Small intestine (tissue), 7 donors: ENCODE data around the gene FNTB. TPM values are rescaled to one million over a fixed set of nuclear protein-coding genes. Genes with fewer than 3 reads are reported as not detected.

Source experiments
- DNase-seq, 2 donors: peaks; one replicate each; pipeline versions ENCODE4 v3.0.0 to v3.0.0-alpha.2; 2013
- FAIRE-seq: peaks from 2 replicates; lab custom pipeline; 2012; peaks lifted over from hg19 to GRCh38; lab: Jason Lieb, UNC
- H3K27ac ChIP-seq, 3 donors: one replicate each; pipeline ENCODE4 v1.5.1; 2013; ENCODE audit warnings: low read length in 2 of 3, mild to moderate bottlenecking in 2 of 3, control low read depth in 1 of 3, inconsistent platforms in 1 of 3, low read depth in 1 of 3, moderate library complexity in 1 of 3
- H3K27me3 ChIP-seq, 3 donors: one replicate each; pipeline ENCODE4 v1.6.1; 2013; ENCODE audit warnings: low read length in 3 of 3, inconsistent platforms in 1 of 3; ENCODE audit not compliant: control insufficient read depth in 3 of 3, insufficient read depth in 3 of 3
- H3K36me3 ChIP-seq, 3 donors: one replicate each; pipeline ENCODE4 v1.6.1; 2013; ENCODE audit warnings: low read length in 3 of 3, inconsistent platforms in 1 of 3, low read depth in 1 of 3, mild to moderate bottlenecking in 1 of 3, moderate library complexity in 1 of 3; ENCODE audit not compliant: control insufficient read depth in 3 of 3, insufficient read depth in 2 of 3
- H3K4me1 ChIP-seq, 3 donors: one replicate each; pipeline ENCODE4 v1.6.1; 2013; ENCODE audit warnings: low read length in 2 of 3, inconsistent platforms in 1 of 3, low read depth in 1 of 3, mild to moderate bottlenecking in 1 of 3, moderate library complexity in 1 of 3; ENCODE audit not compliant: control insufficient read depth in 3 of 3, insufficient read depth in 2 of 3
- H3K4me3 ChIP-seq, 3 donors: one replicate each; pipeline ENCODE4 v1.5.1; 2013; ENCODE audit warnings: low read length in 3 of 3, control low read depth in 1 of 3, inconsistent platforms in 1 of 3, low read depth in 1 of 3, mild to moderate bottlenecking in 1 of 3, moderate library complexity in 1 of 3
- H3K9me3 ChIP-seq, 2 donors: one replicate each; pipeline ENCODE4 v1.6.1; 2013; ENCODE audit warnings: low read depth in 1 of 2, low read length in 1 of 2; ENCODE audit not compliant: control insufficient read depth in 2 of 2, insufficient read depth in 1 of 2
- WGBS, 3 donors: extraction: QIAGEN DNeasy Blood & Tissue Kit; methylation state at CpG; one replicate each; pipeline ENCODE4 v1.1.7; 2013; 5-methylcytosine and 5-hydroxymethylcytosine counted together
- polyA plus RNA-seq, 4 donors: library from polyadenylated mRNA; stranded (reverse) in 3 of 4; unstranded in 1 of 4; fragments of 200-250 nt in 3 of 4; fragments of 120-200 nt in 1 of 4; gene quantifications; one replicate each; pipeline versions ENCODE4 v1.2.1 to v1.2.3, GENCODE V29; 2013
- donor health status: healthy with polysubstance abuse.
- donor health status: control.
- donor health status: control.
- donor health status: Bipolar disorder and iron deficiency.
- donor health status: healthy.

FNTB gene
- polyA plus RNA-seq, 4 donors: 6.7 to 25.3 (median 8.7) TPM

GRCh38 chr14:65075628-65076325 is 89.1 kb downstream of the FNTB start:
- peaks cover 0 to 67% (median 21%) of the 10 kb centered on the region in 3 donors for H3K36me3 ChIP-seq
- H3K9me3 ChIP-seq: no peaks in the 10 kb centered on the region
- H3K27ac ChIP-seq: no peak overlapping the region
- FAIRE-seq (no peak), DNase-seq (no peak)
- H3K4me1 ChIP-seq: peaks cover 24 to 61% (median 26%) of the 10 kb centered on the region in 3 donors
- H3K27me3 ChIP-seq: no peaks in the 10 kb centered on the region
- no peak overlapping the region for H3K4me3 ChIP-seq
- WGBS, 3 donors: 87 to 97% (median 92%) methylated on average over 17 of the region's 17 CpGs

- no peak for DNase-seq
- WGBS, 3 donors: 96 to 98% (median 96%) methylated on average over 2 of the region's 2 CpGs
- no peak for FAIRE-seq
- Histone ChIP-seq H3K36me3 (peaks cover 0 to 65% (median 24%) of the 10 kb centered on the region in 3 donors), H3K27me3 (no peaks in the 10 kb centered on the region), H3K27ac (peak overlapping the region in 1 of 3 donors; percentile 9), H3K4me3 (no peak overlapping the region), H3K9me3 (no peaks in the 10 kb centered on the region), H3K4me1 (peaks cover 27 to 58% (median 38%) of the 10 kb centered on the region in 3 donors)
Measured at GRCh38 chr14:65077318-65077717, 90.6 kb downstream of the FNTB start.

GRCh38 chr14:65079201-65079600 is 92.5 kb downstream of the FNTB start:
- H3K9me3 ChIP-seq: no peaks in the 10 kb centered on the region
- FAIRE-seq (no peak), DNase-seq (no peak)
- no peaks in the 10 kb centered on the region for H3K27me3 ChIP-seq
- H3K4me1 ChIP-seq: peaks cover 21 to 47% (median 29%) of the 10 kb centered on the region in 3 donors
- 79 to 89% (median 87%) methylated on average over 6 of the region's 6 CpGs for WGBS, 3 donors
- H3K36me3 ChIP-seq: peaks cover 2 to 68% (median 26%) of the 10 kb centered on the region in 3 donors
- H3K27ac ChIP-seq: peak overlapping the region; percentile 39 to 93 (median 55)
- no peak overlapping the region for H3K4me3 ChIP-seq

GRCh38 chr14:65079768-65080167 is 93.1 kb downstream of the FNTB start:
- Histone ChIP-seq H3K4me1 (peaks cover 16 to 41% (median 24%) of the 10 kb centered on the region in 3 donors), H3K4me3 (no peak overlapping the region)

GRCh38 chr14:65080960-65081747 is 94.5 kb downstream of the FNTB start:
- Histone ChIP-seq H3K9me3 (peaks cover 0 to 8% of the 10 kb centered on the region in 2 donors), H3K4me1 (peaks cover 16 to 41% (median 24%) of the 10 kb centered on the region in 3 donors), H3K36me3 (peaks cover 2 to 58% (median 22%) of the 10 kb centered on the region in 3 donors), H3K27ac (peak overlapping the region; percentile 61 to 96 (median 70)), H3K4me3 (no peak overlapping the region), H3K27me3 (no peaks in the 10 kb centered on the region)
- DNase-seq: peak; percentile 96 to 98
- no peak for FAIRE-seq
- 23 to 46% (median 45%) methylated on average over 2 of the region's 2 CpGs for WGBS, 3 donors

More at GRCh38 chr14:65079768-65080167, 93.1 kb downstream of the FNTB start:
- no peaks in the 10 kb centered on the region for H3K9me3 ChIP-seq
- WGBS, 3 donors: 60 to 81% (median 77%) methylated on average over 5 of the region's 5 CpGs
- DNase-seq (no peak), FAIRE-seq (no peak)
- H3K36me3 ChIP-seq: peaks cover 2 to 64% (median 26%) of the 10 kb centered on the region in 3 donors
- H3K27ac ChIP-seq: peak overlapping the region; percentile 39 to 93 (median 55)
- no peaks in the 10 kb centered on the region for H3K27me3 ChIP-seq

- H3K9me3 ChIP-seq: peaks cover 0 to 24% of the 10 kb centered on the region in 2 donors
- peak overlapping the region in 2 of 3 donors; percentile 35 to 96 for H3K27ac ChIP-seq
- WGBS, 3 donors: 71 to 85% (median 80%) methylated on average over 2 of the region's 2 CpGs
Measured at GRCh38 chr14:65082930-65083329, 96.2 kb downstream of the FNTB start.

GRCh38 chr14:65084554-65085505 is 98.1 kb downstream of the FNTB start:
- WGBS, 3 donors: 84 to 97% (median 92%) methylated on average over 6 of the region's 6 CpGs
- H3K36me3 ChIP-seq: peaks cover 9 to 41% (median 20%) of the 10 kb centered on the region in 3 donors
- peaks cover 12 to 29% (median 17%) of the 10 kb centered on the region in 3 donors for H3K4me1 ChIP-seq
- DNase-seq: no peak
- no peak overlapping the region for H3K4me3 ChIP-seq
- peaks cover 0 to 30% of the 10 kb centered on the region in 2 donors for H3K9me3 ChIP-seq
- FAIRE-seq: no peak
- H3K27ac ChIP-seq: peak overlapping the region in 1 of 3 donors; percentile 96
- no peaks in the 10 kb centered on the region for H3K27me3 ChIP-seq

More at GRCh38 chr14:65082930-65083329, 96.2 kb downstream of the FNTB start:
- Histone ChIP-seq H3K4me3 (no peak overlapping the region), H3K4me1 (peaks cover 16 to 41% (median 24%) of the 10 kb centered on the region in 3 donors), H3K27me3 (no peaks in the 10 kb centered on the region), H3K36me3 (peaks cover 9 to 52% (median 11%) of the 10 kb centered on the region in 3 donors)
- no peak for DNase-seq
- FAIRE-seq: no peak
